ENCODE data around the gene VPS37C. TPM values are rescaled to one million over a fixed set of nuclear protein-coding genes. Genes with fewer than 3 reads are reported as not detected.

Gene VPS37C
- total and polyA plus RNA-seq, 4 donors, result 14.8 to 35.8 (median 22.3) TPM

- H3K27me3 ChIP-seq (ENCODE audit: control insufficient read depth in 3 of 3, insufficient read depth in 3 of 3, low read length in 2 of 3), result no peaks in the 10 kb centered on the region
- peaks cover 0 to 1% (median 0%) of the 10 kb centered on the region in 4 donors for H3K36me3 ChIP-seq (ENCODE audit: control insufficient read depth in 4 of 4, insufficient read depth in 4 of 4, low read length in 4 of 4)
- no peak overlapping the region for H3K9ac ChIP-seq (ENCODE audit: insufficient read depth in 1 of 2, low read length in 2 of 2)
- no peaks in the 10 kb centered on the region for H3K9me3 ChIP-seq (ENCODE audit: control insufficient read depth in 4 of 4, insufficient read depth in 3 of 4, low read length in 3 of 4)
- TF ChIP-seq CTCF (IDR thresholded peaks at IDR 0.05; ENCODE audit: control extremely low read depth, extremely low read depth), result no peak
- ATAC-seq (ENCODE audit: insufficient read depth, low FRiP score), result no peak
- peak in 1 of 3 donors; percentile 42 for DNase-seq
- H3K27ac ChIP-seq (ENCODE audit: low read depth in 1 of 2, low read length in 1 of 2), result no peak overlapping the region
- WGBS, 2 donors, result 68 to 78% methylated on average over 11 of the region's 11 CpGs
- peaks cover 10 to 59% (median 24%) of the 10 kb centered on the region in 5 donors for H3K4me1 ChIP-seq (ENCODE audit: control insufficient read depth in 5 of 5, insufficient read depth in 5 of 5, low read length in 5 of 5)
- no peak overlapping the region for H3K4me3 ChIP-seq
These were observed 13.2 kb downstream of the VPS37C start for GRCh38 chr11:61147791-61148620.

GRCh38 chr11:61147271-61147670, 14.0 kb downstream of the VPS37C start:
- DNase-seq (peak in 1 of 3 donors; percentile 10), ATAC-seq (ENCODE audit: insufficient read depth, low FRiP score) (no peak)
- Histone ChIP-seq H3K27ac (ENCODE audit: low read depth in 1 of 2, low read length in 1 of 2) (no peak overlapping the region), H3K4me3 (no peak overlapping the region), H3K27me3 (ENCODE audit: control insufficient read depth in 3 of 3, insufficient read depth in 3 of 3, low read length in 2 of 3) (no peaks in the 10 kb centered on the region), H3K9ac (ENCODE audit: insufficient read depth in 1 of 2, low read length in 2 of 2) (no peak overlapping the region), H3K9me3 (ENCODE audit: control insufficient read depth in 4 of 4, insufficient read depth in 3 of 4, low read length in 3 of 4) (no peaks in the 10 kb centered on the region), H3K36me3 (ENCODE audit: control insufficient read depth in 4 of 4, insufficient read depth in 4 of 4, low read length in 4 of 4) (peaks cover 0 to 1% (median 0%) of the 10 kb centered on the region in 4 donors), H3K4me1 (ENCODE audit: control insufficient read depth in 5 of 5, insufficient read depth in 5 of 5, low read length in 5 of 5) (peaks cover 5 to 58% (median 23%) of the 10 kb centered on the region in 5 donors)
- WGBS, 2 donors, result 50 to 71% methylated on average over 10 of the region's 10 CpGs
- TF ChIP-seq CTCF (IDR thresholded peaks at IDR 0.05; ENCODE audit: control extremely low read depth, extremely low read depth), result no peak

- Histone ChIP-seq H3K9ac (ENCODE audit: insufficient read depth in 1 of 2, low read length in 2 of 2) (no peak overlapping the region), H3K9me3 (ENCODE audit: control insufficient read depth in 4 of 4, insufficient read depth in 3 of 4, low read length in 3 of 4) (no peaks in the 10 kb centered on the region), H3K27me3 (ENCODE audit: control insufficient read depth in 3 of 3, insufficient read depth in 3 of 3, low read length in 2 of 3) (no peaks in the 10 kb centered on the region), H3K36me3 (ENCODE audit: control insufficient read depth in 4 of 4, insufficient read depth in 4 of 4, low read length in 4 of 4) (peaks cover 0 to 1% (median 0%) of the 10 kb centered on the region in 4 donors), H3K27ac (ENCODE audit: low read depth in 1 of 2, low read length in 1 of 2) (no peak overlapping the region), H3K4me3 (no peak overlapping the region), H3K4me1 (ENCODE audit: control insufficient read depth in 5 of 5, insufficient read depth in 5 of 5, low read length in 5 of 5) (peaks cover 0 to 55% (median 16%) of the 10 kb centered on the region in 5 donors)
- TF ChIP-seq CTCF (IDR thresholded peaks at IDR 0.05; ENCODE audit: control extremely low read depth, extremely low read depth), result no peak
- ATAC-seq (ENCODE audit: insufficient read depth, low FRiP score) (no peak), DNase-seq (peak in 1 of 3 donors; percentile 30)
- 53 to 78% methylated on average over 9 of the region's 9 CpGs for WGBS, 2 donors
These were observed 14.8 kb downstream of the VPS37C start for GRCh38 chr11:61146416-61146815.

Data from lung (tissue), 12 donors.